ENCODE data around the gene GATAD1.

DNA sequence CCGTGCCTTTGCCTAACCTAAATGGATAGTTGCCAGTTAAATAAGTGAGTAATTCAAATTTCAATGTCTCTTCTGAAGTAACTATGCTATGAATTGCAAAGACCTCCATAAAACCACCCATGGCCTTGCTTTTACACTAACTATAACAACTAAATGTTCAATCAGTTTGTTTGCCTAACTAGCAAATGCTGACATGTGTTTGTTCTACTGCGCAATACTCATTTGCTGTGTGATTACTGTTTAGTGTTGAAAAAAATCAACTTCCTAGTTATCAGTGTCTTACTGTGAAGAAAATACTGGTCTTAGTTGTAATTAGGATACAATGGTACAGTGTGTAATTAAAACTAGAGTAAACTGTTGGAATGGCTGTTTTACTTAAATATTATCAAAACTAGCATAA, 47.3 kb upstream of the GATAD1 start:
- no peak for TF ChIP-seq TAF1 (IDR thresholded peaks at IDR 0.05; ENCODE audit: borderline replicate concordance, insufficient read depth, low read length)
- TF ChIP-seq, protein P1, sequence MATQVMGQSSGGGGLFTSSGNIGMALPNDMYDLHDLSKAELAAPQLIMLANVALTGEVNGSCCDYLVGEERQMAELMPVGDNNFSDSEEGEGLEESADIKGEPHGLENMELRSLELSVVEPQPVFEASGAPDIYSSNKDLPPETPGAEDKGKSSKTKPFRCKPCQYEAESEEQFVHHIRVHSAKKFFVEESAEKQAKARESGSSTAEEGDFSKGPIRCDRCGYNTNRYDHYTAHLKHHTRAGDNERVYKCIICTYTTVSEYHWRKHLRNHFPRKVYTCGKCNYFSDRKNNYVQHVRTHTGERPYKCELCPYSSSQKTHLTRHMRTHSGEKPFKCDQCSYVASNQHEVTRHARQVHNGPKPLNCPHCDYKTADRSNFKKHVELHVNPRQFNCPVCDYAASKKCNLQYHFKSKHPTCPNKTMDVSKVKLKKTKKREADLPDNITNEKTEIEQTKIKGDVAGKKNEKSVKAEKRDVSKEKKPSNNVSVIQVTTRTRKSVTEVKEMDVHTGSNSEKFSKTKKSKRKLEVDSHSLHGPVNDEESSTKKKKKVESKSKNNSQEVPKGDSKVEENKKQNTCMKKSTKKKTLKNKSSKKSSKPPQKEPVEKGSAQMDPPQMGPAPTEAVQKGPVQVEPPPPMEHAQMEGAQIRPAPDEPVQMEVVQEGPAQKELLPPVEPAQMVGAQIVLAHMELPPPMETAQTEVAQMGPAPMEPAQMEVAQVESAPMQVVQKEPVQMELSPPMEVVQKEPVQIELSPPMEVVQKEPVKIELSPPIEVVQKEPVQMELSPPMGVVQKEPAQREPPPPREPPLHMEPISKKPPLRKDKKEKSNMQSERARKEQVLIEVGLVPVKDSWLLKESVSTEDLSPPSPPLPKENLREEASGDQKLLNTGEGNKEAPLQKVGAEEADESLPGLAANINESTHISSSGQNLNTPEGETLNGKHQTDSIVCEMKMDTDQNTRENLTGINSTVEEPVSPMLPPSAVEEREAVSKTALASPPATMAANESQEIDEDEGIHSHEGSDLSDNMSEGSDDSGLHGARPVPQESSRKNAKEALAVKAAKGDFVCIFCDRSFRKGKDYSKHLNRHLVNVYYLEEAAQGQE (IDR thresholded peaks at IDR 0.05; ENCODE audit: insufficient read depth in 1 of 2, low read depth in 2 of 2, low read length in 2 of 2), result no peak
